ENCODE results near the gene SETX.

SETX gene

GRCh38 chr9:132238992-132239391 is 115.8 kb downstream of the SETX start:
- DNase-seq, result no peak

GRCh38 chr9:132238026-132238972 is 116.5 kb downstream of the SETX start:
- DNase-seq, result no peak

GRCh38 chr9:132237481-132237880 is 117.3 kb downstream of the SETX start:
- DNase-seq, result no peak

- no peak for DNase-seq
Measured at GRCh38 chr9:132236662-132237311, 118.0 kb downstream of the SETX start.

- peak; percentile 82 for DNase-seq
Measured at GRCh38 chr9:132235894-132236661, 118.7 kb downstream of the SETX start.

- DNase-seq, result no peak
Measured at GRCh38 chr9:132235125-132235524, 119.7 kb downstream of the SETX start.

GRCh38 chr9:132234535-132234934 is 120.3 kb downstream of the SETX start:
- DNase-seq, result no peak

GRCh38 chr9:132233138-132233537 is 121.6 kb downstream of the SETX start:
- DNase-seq, result no peak

GRCh38 chr9:132232522-132232921 is 122.3 kb downstream of the SETX start:
- DNase-seq, result no peak

- DNase-seq, result no peak
Measured at GRCh38 chr9:132231019-132231701, 123.6 kb downstream of the SETX start.

- DNase-seq, result no peak
Measured at GRCh38 chr9:132230605-132231004, 124.2 kb downstream of the SETX start.

GRCh38 chr9:132228062-132228461 is 126.7 kb downstream of the SETX start:
- no peak for DNase-seq

GRCh38 chr9:132226571-132227430 is 128.0 kb downstream of the SETX start:
- DNase-seq, result no peak

- no peak for DNase-seq
Measured at GRCh38 chr9:132224645-132225044, 130.1 kb downstream of the SETX start.

- no peak for DNase-seq
Measured at GRCh38 chr9:132221941-132222340, 132.8 kb downstream of the SETX start.

- no peak for DNase-seq
Measured at GRCh38 chr9:132218208-132218607, 136.6 kb downstream of the SETX start.

- DNase-seq, result no peak
Measured at GRCh38 chr9:132216861-132217619, 137.7 kb downstream of the SETX start.

- no peak for DNase-seq
Measured at GRCh38 chr9:132214027-132214622, 140.7 kb downstream of the SETX start.

- DNase-seq, result no peak
Measured at GRCh38 chr9:132211570-132211969, 143.2 kb downstream of the SETX start.
